Measurements from ENCODE around the gene RPS6KA4. TPM values are rescaled to one million over a fixed set of nuclear protein-coding genes. Genes with fewer than 3 reads are reported as not detected.

The RPS6KA4 gene
- total and polyA plus RNA-seq, 10 donors = 18.8 to 47.5 (median 37.7) TPM

- intact Hi-C loops (cut with DNase I; ENCODE audit: low total_unique reads) = no loop called here
- Histone ChIP-seq H3K27ac (peak overlapping the region in 1 of 8 donors; percentile 95), H3K4me1 (peaks cover 21 to 95% (median 48%) of the 10 kb centered on the region in 6 donors), H3K4me3 (no peak overlapping the region), H3K36me3 (peaks cover 0 to 68% (median 25%) of the 10 kb centered on the region in 6 donors), H3K27me3 (replicated peaks in 1 of 7) (peaks cover 0 to 5% (median 0%) of the 10 kb centered on the region in 7 donors), H3K9me3 (no peaks in the 10 kb centered on the region)
- DNase-seq = peak; percentile 81
- TF ChIP-seq CTCF (IDR thresholded peaks at IDR 0.05 in 8 of 11, conservative IDR thresholded peaks at IDR 0.05 in 3 of 11) (peak in 2 of 11 experiments; percentile 17 to 31), POLR2A (IDR thresholded peaks at IDR 0.05) (no peak)
- 87 to 97% (median 88%) methylated on average over 9 to 18 of the region's 18 CpGs for WGBS, 5 donors
Observed at GRCh38 chr11:64343767-64344559, 15.0 kb upstream of the RPS6KA4 start.

GRCh38 chr11:64344787-64345186 lies 14.2 kb upstream of the RPS6KA4 start:
- DNase-seq = no peak
- no peak for TF ChIP-seq POLR2A (IDR thresholded peaks at IDR 0.05)
- no peak for TF ChIP-seq CTCF (IDR thresholded peaks at IDR 0.05 in 8 of 11, conservative IDR thresholded peaks at IDR 0.05 in 3 of 11)
- peak in 1 of 3 donors; percentile 51 for TF ChIP-seq POLR2AphosphoS5 (IDR thresholded peaks at IDR 0.05)
- intact Hi-C loops (cut with DNase I; ENCODE audit: low total_unique reads) = no loop called here
- 93 to 96% (median 95%) methylated on average over 28 of the region's 28 CpGs for WGBS, 5 donors
- Histone ChIP-seq H3K27me3 (replicated peaks in 1 of 7) (peaks cover 0 to 5% (median 0%) of the 10 kb centered on the region in 7 donors), H3K9me3 (no peaks in the 10 kb centered on the region), H3K36me3 (peaks cover 0 to 77% (median 33%) of the 10 kb centered on the region in 6 donors), H3K4me3 (no peak overlapping the region), H3K4me1 (peaks cover 14 to 88% (median 40%) of the 10 kb centered on the region in 6 donors), H3K27ac (no peak overlapping the region)

- no peak for DNase-seq
- no peaks in the 10 kb centered on the region for H3K9me3 ChIP-seq
- peaks cover 0 to 91% (median 35%) of the 10 kb centered on the region in 6 donors for H3K36me3 ChIP-seq
- 72 to 91% (median 85%) methylated on average over 12 of the region's 12 CpGs for WGBS, 5 donors
- peaks cover 1 to 74% (median 17%) of the 10 kb centered on the region in 6 donors for H3K4me1 ChIP-seq
- no peak overlapping the region for H3K4me3 ChIP-seq
- H3K27ac ChIP-seq = peak overlapping the region in 4 of 8 donors; percentile 20 to 70 (median 48)
- H3K27me3 ChIP-seq (replicated peaks in 1 of 7) = no peaks in the 10 kb centered on the region
- intact Hi-C loops (cut with DNase I; ENCODE audit: low total_unique reads) = no loop called here
- no peak for TF ChIP-seq POLR2AphosphoS5 (IDR thresholded peaks at IDR 0.05)
- TF ChIP-seq POLR2A (IDR thresholded peaks at IDR 0.05) = no peak
- TF ChIP-seq CTCF (IDR thresholded peaks at IDR 0.05 in 8 of 11, conservative IDR thresholded peaks at IDR 0.05 in 3 of 11) = no peak
Observed at GRCh38 chr11:64347193-64347867, 11.6 kb upstream of the RPS6KA4 start.
